Measurements from ENCODE around the gene USP37.

The USP37 gene

DNA sequence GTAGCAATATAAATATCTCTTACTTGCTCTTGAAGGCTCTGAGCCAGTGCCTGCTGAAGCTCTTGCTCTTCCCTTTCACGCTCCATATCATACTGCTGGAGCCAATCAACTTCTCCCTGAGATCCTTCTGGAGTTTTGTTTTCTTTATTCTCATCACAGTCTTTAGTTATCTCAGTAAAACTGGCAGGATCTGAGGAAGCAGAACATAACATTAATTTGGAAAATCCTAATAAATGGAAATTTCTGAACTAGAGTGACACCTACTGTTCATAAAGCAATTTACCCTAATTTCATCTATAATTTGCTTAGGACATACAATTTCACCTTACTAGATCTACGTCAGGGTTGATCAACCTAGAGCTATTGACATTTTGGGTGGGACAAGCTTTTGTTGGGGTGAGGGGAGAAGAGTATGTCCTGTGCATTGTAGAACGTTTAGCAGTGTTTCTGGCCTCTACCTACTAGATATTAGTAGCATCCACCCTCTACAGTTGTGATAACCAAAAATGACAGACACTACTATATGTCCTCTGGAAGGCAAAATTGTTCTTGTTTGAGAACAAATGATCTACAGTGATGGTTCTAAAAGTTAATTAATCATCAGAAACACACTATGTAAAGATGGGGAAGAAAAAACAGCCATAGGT lies 102.0 kb downstream of the USP37 start:
- TF ChIP-seq CTCF (IDR thresholded peaks at IDR 0.05; ENCODE audit: insufficient read depth, low read length): no peak
- TF ChIP-seq, protein P1, sequence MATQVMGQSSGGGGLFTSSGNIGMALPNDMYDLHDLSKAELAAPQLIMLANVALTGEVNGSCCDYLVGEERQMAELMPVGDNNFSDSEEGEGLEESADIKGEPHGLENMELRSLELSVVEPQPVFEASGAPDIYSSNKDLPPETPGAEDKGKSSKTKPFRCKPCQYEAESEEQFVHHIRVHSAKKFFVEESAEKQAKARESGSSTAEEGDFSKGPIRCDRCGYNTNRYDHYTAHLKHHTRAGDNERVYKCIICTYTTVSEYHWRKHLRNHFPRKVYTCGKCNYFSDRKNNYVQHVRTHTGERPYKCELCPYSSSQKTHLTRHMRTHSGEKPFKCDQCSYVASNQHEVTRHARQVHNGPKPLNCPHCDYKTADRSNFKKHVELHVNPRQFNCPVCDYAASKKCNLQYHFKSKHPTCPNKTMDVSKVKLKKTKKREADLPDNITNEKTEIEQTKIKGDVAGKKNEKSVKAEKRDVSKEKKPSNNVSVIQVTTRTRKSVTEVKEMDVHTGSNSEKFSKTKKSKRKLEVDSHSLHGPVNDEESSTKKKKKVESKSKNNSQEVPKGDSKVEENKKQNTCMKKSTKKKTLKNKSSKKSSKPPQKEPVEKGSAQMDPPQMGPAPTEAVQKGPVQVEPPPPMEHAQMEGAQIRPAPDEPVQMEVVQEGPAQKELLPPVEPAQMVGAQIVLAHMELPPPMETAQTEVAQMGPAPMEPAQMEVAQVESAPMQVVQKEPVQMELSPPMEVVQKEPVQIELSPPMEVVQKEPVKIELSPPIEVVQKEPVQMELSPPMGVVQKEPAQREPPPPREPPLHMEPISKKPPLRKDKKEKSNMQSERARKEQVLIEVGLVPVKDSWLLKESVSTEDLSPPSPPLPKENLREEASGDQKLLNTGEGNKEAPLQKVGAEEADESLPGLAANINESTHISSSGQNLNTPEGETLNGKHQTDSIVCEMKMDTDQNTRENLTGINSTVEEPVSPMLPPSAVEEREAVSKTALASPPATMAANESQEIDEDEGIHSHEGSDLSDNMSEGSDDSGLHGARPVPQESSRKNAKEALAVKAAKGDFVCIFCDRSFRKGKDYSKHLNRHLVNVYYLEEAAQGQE (IDR thresholded peaks at IDR 0.05; ENCODE audit: insufficient replicate concordance, low read depth): no peak
- TF ChIP-seq GABPA (IDR thresholded peaks at IDR 0.05; ENCODE audit: low read depth): no peak
- TF ChIP-seq SPI1 (IDR thresholded peaks at IDR 0.05; ENCODE audit: borderline replicate concordance, low read depth): no peak
- no peak for TF ChIP-seq POLR2AphosphoS5 (IDR thresholded peaks at IDR 0.05; ENCODE audit: low read depth)
- no peak overlapping the region for H3K4me3 ChIP-seq (replicated peaks; ENCODE audit: insufficient read depth, low read length)
- H3K27ac ChIP-seq (replicated peaks): no peak overlapping the region
- no peak for DNase-seq (ENCODE audit: low read depth in 1 of 2, low spot score in 1 of 2)
- H3K27me3 ChIP-seq (ENCODE audit: insufficient read depth, poor library complexity, severe bottlenecking): no peaks in the 10 kb centered on the region

DNA sequence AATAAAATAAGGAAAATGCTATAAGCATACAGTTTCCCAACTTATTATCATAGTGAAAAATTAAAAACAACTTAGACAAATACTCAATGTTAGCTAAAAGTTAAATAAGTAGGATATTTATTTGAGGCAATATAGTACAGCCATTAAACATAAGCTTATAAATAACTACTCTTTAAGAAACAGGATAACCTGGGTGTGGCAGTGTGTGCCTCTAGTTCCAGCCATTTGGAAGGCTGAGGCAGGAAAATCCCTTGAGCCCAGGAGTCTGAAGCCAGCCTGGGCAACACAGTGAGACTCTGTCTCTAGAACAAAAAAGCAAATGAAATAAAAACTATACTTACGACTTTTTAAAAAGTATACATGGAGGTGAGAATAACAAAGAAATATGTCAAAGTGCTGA lies 109.6 kb downstream of the USP37 start:
- no peak for DNase-seq (ENCODE audit: low read depth in 1 of 2, low spot score in 1 of 2)
- TF ChIP-seq POLR2AphosphoS5 (IDR thresholded peaks at IDR 0.05; ENCODE audit: low read depth): no peak
- TF ChIP-seq, protein P1 (IDR thresholded peaks at IDR 0.05; ENCODE audit: insufficient replicate concordance, low read depth): no peak
- no peak for TF ChIP-seq CTCF (IDR thresholded peaks at IDR 0.05; ENCODE audit: insufficient read depth, low read length)
- no peak for TF ChIP-seq GABPA (IDR thresholded peaks at IDR 0.05; ENCODE audit: low read depth)
- TF ChIP-seq SPI1 (IDR thresholded peaks at IDR 0.05; ENCODE audit: borderline replicate concordance, low read depth): no peak
- H3K27me3 ChIP-seq (ENCODE audit: insufficient read depth, poor library complexity, severe bottlenecking): no peaks in the 10 kb centered on the region
- no peak overlapping the region for H3K27ac ChIP-seq (replicated peaks)
- H3K4me3 ChIP-seq (replicated peaks; ENCODE audit: insufficient read depth, low read length): no peak overlapping the region

DNA sequence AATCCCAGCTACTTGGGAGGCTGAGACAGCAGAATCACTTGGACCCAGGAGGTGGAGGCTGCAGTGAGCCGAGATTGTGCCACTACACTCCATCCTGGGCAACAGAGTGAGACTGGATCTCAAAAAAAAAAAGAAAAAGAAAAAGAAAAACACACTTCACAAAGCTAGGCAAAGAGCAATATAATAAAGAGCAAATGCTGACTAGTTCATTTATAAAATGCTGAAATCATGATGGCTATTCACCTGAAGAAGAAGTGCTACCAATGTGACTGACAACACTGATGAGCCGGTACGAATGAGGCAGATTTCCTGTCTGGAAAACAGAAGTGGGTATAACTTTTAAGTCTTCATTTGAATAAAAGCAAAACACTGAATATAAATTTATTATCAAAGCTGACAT lies 111.3 kb downstream of the USP37 start:
- H3K4me3 ChIP-seq (replicated peaks; ENCODE audit: insufficient read depth, low read length): no peak overlapping the region
- no peak for DNase-seq (ENCODE audit: low read depth in 1 of 2, low spot score in 1 of 2)
- TF ChIP-seq CTCF (IDR thresholded peaks at IDR 0.05; ENCODE audit: insufficient read depth, low read length): no peak
- no peak overlapping the region for H3K27ac ChIP-seq (replicated peaks)
- no peaks in the 10 kb centered on the region for H3K27me3 ChIP-seq (ENCODE audit: insufficient read depth, poor library complexity, severe bottlenecking)

DNA sequence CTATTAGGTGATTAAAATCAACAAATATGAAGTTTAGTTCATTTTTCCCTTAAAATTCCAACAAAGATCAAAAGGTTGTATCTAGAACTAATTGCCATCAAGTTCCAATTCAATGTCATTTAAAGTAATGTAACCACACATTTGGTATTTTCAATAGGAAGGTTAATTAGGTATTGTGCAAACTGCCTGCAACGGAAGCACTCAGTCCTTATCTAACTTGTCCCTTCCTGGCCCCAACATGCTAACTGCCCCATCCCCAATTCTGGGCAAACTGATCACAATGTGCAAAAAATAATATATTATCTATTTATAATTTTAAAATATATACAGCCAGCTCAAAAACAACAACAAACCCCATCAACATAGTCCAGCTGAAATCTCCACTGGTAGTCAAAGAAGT lies 116.1 kb downstream of the USP37 start:
- H3K27ac ChIP-seq (replicated peaks): no peak overlapping the region
- H3K4me3 ChIP-seq (replicated peaks; ENCODE audit: insufficient read depth, low read length): no peak overlapping the region
- DNase-seq (ENCODE audit: low read depth in 1 of 2, low spot score in 1 of 2): no peak
- TF ChIP-seq POLR2AphosphoS5 (IDR thresholded peaks at IDR 0.05; ENCODE audit: low read depth): no peak
- no peak for TF ChIP-seq GABPA (IDR thresholded peaks at IDR 0.05; ENCODE audit: low read depth)
- TF ChIP-seq SPI1 (IDR thresholded peaks at IDR 0.05; ENCODE audit: borderline replicate concordance, low read depth): no peak
- TF ChIP-seq CTCF (IDR thresholded peaks at IDR 0.05; ENCODE audit: insufficient read depth, low read length): no peak
- TF ChIP-seq, protein P1 (IDR thresholded peaks at IDR 0.05; ENCODE audit: insufficient replicate concordance, low read depth): no peak
- H3K27me3 ChIP-seq (ENCODE audit: insufficient read depth, poor library complexity, severe bottlenecking): no peaks in the 10 kb centered on the region

Measured in HL-60 (cell line).